Activated CD4-positive, alpha-beta T cell treated with anti-CD3 and anti-CD28 coated beads for 36 hours (primary cell): ENCODE measurements around the gene ANKRD40CL. TPM values are rescaled to one million over a fixed set of nuclear protein-coding genes. Genes with fewer than 3 reads are reported as not detected.

Experiments
- ATAC-seq: fragments of 200-7000 bp; cut with Tn5 transposase; one replicate; pipeline ENCODE4 v1.10.0; 2021; ENCODE audit warnings: mild to moderate bottlenecking, moderate library complexity
- CTCF ChIA-PET: fragments of 350-600 bp; sonication (Branson Sonifier 250); formaldehyde crosslinking; loops from one replicate; lab custom pipeline; 2021; ENCODE audit warnings: antibody characterized with exemption; lab: Charles Lee
- POLR2A ChIA-PET: fragments of 350-600 bp; sonication (Branson Sonifier 250); formaldehyde crosslinking; loops from one replicate; lab custom pipeline; 2021; ENCODE audit warnings: antibody characterized with exemption, inconsistent platforms; lab: Charles Lee
- DNase-seq: peaks from one replicate; pipeline ENCODE4 v3.0.0-alpha.2; 2020
- H3K27ac Mint-ChIP-seq: one replicate; pipeline ENCODE4 v1.8.0; 2021; ENCODE audit warnings: mixed read lengths
- H3K27me3 Mint-ChIP-seq: one replicate; pipeline ENCODE4 v1.8.0; 2021; ENCODE audit warnings: mixed read lengths
- H3K36me3 Mint-ChIP-seq: one replicate; pipeline ENCODE4 v1.8.0; 2021; ENCODE audit warnings: low read depth, mixed read lengths
- H3K4me1 Mint-ChIP-seq: one replicate; pipeline ENCODE4 v1.8.0; 2021; ENCODE audit warnings: mixed read lengths
- H3K4me3 Mint-ChIP-seq: one replicate; pipeline ENCODE4 v1.8.0; 2021; ENCODE audit warnings: mild to moderate bottlenecking, moderate library complexity, mixed read lengths
- H3K9me3 Mint-ChIP-seq: one replicate; pipeline ENCODE4 v1.8.0; 2021; ENCODE audit warnings: low read depth, mixed read lengths
- intact Hi-C, 2 experiments: fragments of 100-400 bp; cut with DNase I in 1 of 2; cut with micrococcal nuclease in 1 of 2; formaldehyde crosslinking; loops; one replicate each; pipeline versions ENCODE4 v1.14.2 to v1.15.1; 2022 to 2024; cut with DNase I, micrococcal nuclease
- microRNA-seq: library from miRNA; unstranded; fragments of <30 nt; microRNA quantifications from one replicate; pipeline ENCODE4 v1.2.0, GENCODE V29; 2021; ENCODE audit warnings: borderline replicate concordance
- total RNA-seq, 2 experiments: library from RNA; stranded (reverse); gene quantifications; one replicate each; pipeline ENCODE4 v1.2.3, GENCODE V29; 2021

The ANKRD40CL gene
- total RNA-seq, 2 experiments from 2014 or later: not detected

DNA sequence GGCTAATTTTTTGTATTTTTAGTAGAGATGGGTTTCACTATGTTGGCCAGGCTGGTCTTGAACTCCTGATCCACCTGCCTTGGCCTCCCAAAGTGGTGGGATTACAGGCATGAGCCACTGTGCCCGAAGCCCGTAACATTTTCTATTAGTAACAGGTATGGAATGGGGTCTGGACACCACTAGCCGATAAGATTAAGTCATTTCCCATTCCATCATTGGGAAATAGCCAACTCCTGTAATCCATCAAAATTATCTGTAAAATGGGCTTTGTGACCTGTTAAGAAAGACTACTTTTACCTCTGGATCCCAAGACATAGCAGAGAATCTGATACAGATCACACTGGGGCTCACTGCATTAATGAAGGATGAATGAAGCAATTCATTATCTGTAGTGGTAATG, 51.8 kb downstream of the ANKRD40CL start:
- intact Hi-C loops: no loop called here

DNA sequence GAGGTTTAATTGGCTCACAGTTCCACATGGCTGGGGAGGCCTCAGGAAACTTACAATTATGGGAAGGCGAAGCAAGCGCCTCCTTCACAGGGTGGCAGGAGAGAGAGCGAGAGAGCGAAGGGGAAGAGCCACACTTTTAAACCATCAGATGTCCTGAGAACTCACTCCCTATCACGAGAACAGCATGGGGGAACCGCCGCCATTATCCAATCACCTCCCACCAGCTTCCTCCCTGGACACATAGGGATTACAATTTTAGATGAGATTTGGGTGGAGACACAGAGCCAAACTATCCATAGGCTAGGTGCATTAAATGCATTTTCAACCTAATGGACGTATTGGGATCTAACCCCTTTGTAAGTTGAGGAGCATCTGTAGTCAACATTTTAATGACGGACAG, 54.7 kb downstream of the ANKRD40CL start:
- no peak for DNase-seq
- ChIA-PET CTCF (interaction anchor here (0.5 to 0.7 kb wide), 2 partner anchors 9 to 656 kb away, joined by 3 to 4 read pairs; no protein-coding TSS in a partner anchor), POLR2A (no interaction called here)
- Mint-ChIP-seq H3K27ac (no peak overlapping the region), H3K27me3 (no peaks in the 10 kb centered on the region), H3K36me3 (no peaks in the 10 kb centered on the region), H3K4me3 (no peak overlapping the region), H3K4me1 (peaks cover 19% of the 10 kb centered on the region), H3K9me3 (no peaks in the 10 kb centered on the region)
- intact Hi-C loops: no loop called here
- no peak for ATAC-seq

More for the DNA sequence above, 51.8 kb downstream of the ANKRD40CL start:
- Mint-ChIP-seq H3K36me3 (peaks cover 6% of the 10 kb centered on the region), H3K4me3 (no peak overlapping the region), H3K27ac (no peak overlapping the region), H3K4me1 (no peaks in the 10 kb centered on the region), H3K27me3 (no peaks in the 10 kb centered on the region), H3K9me3 (no peaks in the 10 kb centered on the region)
- DNase-seq (no peak), ATAC-seq (no peak)
- POLR2A ChIA-PET: interaction anchor here (1.1 kb wide), 1 partner anchor 151 kb away, joined by 3 read pairs; the partner anchor contains the start of gene TOB1
- CTCF ChIA-PET: interaction anchor here (0.5 kb wide), 1 partner anchor 35 kb away, joined by 3 read pairs; no protein-coding TSS in a partner anchor

Small RNA genes lying within 50 kb of the gene (microRNA-seq; reads per million reads assigned to microRNA genes)
- not detected for gene MIR8059

Other genes with a start within 250 kb of the ANKRD40CL start
- not detected for gene EPN3, start 234.8 kb downstream of the ANKRD40CL start, total RNA-seq
- gene SPATA20, start 220.3 kb downstream of the ANKRD40CL start, total RNA-seq: 10 to 100 TPM in 1 of 2 experiments, 1 to 10 TPM in 1; 9.0 to 10.7 TPM
- gene CACNA1G, start 206.8 kb downstream of the ANKRD40CL start, total RNA-seq: not detected
- gene ABCC3, start 132.6 kb downstream of the ANKRD40CL start, total RNA-seq: not detected
- 10 to 100 TPM; 28.0 to 29.8 TPM for gene ANKRD40, start 59.6 kb downstream of the ANKRD40CL start, total RNA-seq
- gene LUC7L3, start 47.9 kb downstream of the ANKRD40CL start, total RNA-seq: 100 to 1,000 TPM; 112 to 120 TPM
- not detected for gene WFIKKN2, start 68.1 kb upstream of the ANKRD40CL start, total RNA-seq
- gene TOB1, start 98.8 kb upstream of the ANKRD40CL start, total RNA-seq: 10 to 100 TPM; 31.3 to 43.0 TPM